HG02763 (cell line): ENCODE data around the gene GDNF.
"Not testable (repeated sequence)": the region's sequence is repeated elsewhere in the genome, so short reads cannot be mapped to it uniquely, and the experiment has no call there.

Experiments
- ATAC-seq: cut with Tn5 transposase; IDR thresholded peaks from one replicate; pipeline ENCODE4 v1.9.1; 2021; ENCODE audit warnings: mild to moderate bottlenecking, moderate library complexity; ENCODE audit not compliant: unreplicated experiment

Gene GDNF

GRCh38 chr5:37786862-37787519, 52.9 kb downstream of the GDNF start:
- no peak for ATAC-seq

GRCh38 chr5:37786416-37786815, 53.4 kb downstream of the GDNF start:
- ATAC-seq: no peak

GRCh38 chr5:37781409-37781808, 58.4 kb downstream of the GDNF start:
- ATAC-seq: not testable (repeated sequence)

- ATAC-seq: no peak
Observed at GRCh38 chr5:37777432-37778130, 62.3 kb downstream of the GDNF start.

GRCh38 chr5:37776826-37777225, 63.0 kb downstream of the GDNF start:
- no peak for ATAC-seq

- no peak for ATAC-seq
Observed at GRCh38 chr5:37774912-37775483, 64.8 kb downstream of the GDNF start.

GRCh38 chr5:37773809-37774208, 66.0 kb downstream of the GDNF start:
- ATAC-seq: no peak

- ATAC-seq: no peak
Observed at GRCh38 chr5:37772255-37772654, 67.6 kb downstream of the GDNF start.

- no peak for ATAC-seq
Observed at GRCh38 chr5:37771731-37772130, 68.1 kb downstream of the GDNF start.

GRCh38 chr5:37771203-37771611, 68.6 kb downstream of the GDNF start:
- ATAC-seq: no peak

GRCh38 chr5:37770786-37771185, 69.1 kb downstream of the GDNF start:
- no peak for ATAC-seq

GRCh38 chr5:37769840-37770239, 70.0 kb downstream of the GDNF start:
- ATAC-seq: no peak

- no peak for ATAC-seq
Observed at GRCh38 chr5:37769108-37769507, 70.7 kb downstream of the GDNF start.

GRCh38 chr5:37768371-37768770, 71.5 kb downstream of the GDNF start:
- no peak for ATAC-seq

GRCh38 chr5:37767961-37768360, 71.9 kb downstream of the GDNF start:
- no peak for ATAC-seq

GRCh38 chr5:37767251-37767650, 72.6 kb downstream of the GDNF start:
- no peak for ATAC-seq
